Smooth muscle cell of the brain vasculature (primary cell): Measurements from ENCODE around the gene LRRC7.

ENCODE experiments used
- DNase-seq: peaks from one replicate; pipeline ENCODE4 v3.0.0-alpha.2; 2012; ENCODE audit warnings: low read depth, low spot score

Gene LRRC7

DNA sequence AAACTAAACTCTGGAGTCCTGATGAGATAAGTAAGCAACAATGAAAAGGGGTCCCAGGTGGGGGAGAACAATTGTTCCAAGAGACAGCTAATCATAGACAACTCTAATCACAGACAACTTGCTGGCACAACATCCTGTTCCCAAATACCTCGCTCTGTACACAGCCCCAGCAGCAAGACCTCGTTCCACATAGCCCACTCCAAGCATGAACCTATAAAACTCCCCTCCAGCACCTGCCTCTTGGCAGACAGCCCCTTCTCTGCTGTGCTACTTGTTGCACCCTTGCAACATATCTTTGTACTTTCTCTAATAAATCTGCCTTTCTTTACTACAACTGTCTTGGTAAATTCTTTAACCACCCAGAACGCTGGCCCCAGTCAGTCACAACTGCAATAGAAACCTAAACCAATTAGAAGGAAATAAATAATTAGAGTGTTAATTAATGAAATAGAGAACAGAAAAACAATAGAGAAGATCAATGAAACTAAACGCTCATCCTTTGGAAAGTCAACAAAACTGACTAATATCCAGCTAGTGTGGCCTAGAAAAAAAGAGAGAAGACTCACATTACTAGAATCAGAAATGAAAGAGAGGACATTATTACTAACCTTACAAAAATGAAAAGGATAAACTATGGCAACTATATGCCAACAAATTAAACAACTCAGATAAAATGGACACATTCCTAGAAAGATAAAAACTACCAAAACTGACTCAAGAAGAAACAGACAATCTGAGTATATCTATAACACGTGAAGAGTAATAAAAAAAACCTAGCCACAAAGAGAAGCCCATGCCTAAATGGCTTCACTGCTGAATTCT is 601.5 kb downstream of the LRRC7 start:
- DNase-seq = no peak

DNA sequence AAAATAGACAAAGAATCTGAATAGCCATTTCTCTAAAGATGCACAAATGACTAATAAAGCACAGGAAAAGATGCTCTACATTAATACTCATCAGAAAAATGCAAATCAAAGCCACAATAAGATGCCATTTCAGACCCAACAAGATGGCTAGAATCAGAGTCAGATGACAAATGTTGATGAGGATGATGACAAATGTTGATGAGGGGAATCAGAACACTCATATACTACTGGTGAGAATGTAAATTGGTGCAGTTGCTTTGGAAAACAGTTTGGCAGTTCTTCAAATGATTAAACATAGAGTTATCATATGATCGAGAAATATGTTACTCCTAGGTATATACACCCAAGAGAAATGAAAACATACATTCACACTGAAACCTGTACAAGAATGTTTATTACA is 603.8 kb downstream of the LRRC7 start:
- DNase-seq = no peak
